Fibroblast of peridontal ligament (primary cell): ENCODE data around the gene PYM1.
A peak's percentile ranks its signal among the peaks of the same experiment; 100 is the strongest.

Experiments used
- DNase-seq: peaks from one replicate; pipeline ENCODE4 v3.0.0-alpha.2; 2010; ENCODE audit errors: extremely low read depth

Gene PYM1

GRCh38 chr12:55927588-55928502 is at the start of gene PYM1:
TSS of gene PYM1 (minus strand) at chr12:55927894. CDS start at chr12:55927761, 133 bp downstream.
- peak; percentile 60 for DNase-seq

GRCh38 chr12:55974308-55974730 is 46.6 kb upstream of the PYM1 start:
- peak; percentile 35 for DNase-seq

- peak; percentile 100 for DNase-seq
These were observed 46.1 kb upstream of the PYM1 start, which contains the start of gene RAB5B for GRCh38 chr12:55973599-55974307. TSS of gene RAB5B (plus strand) at chr12:55974078. CDS start at chr12:55986961, 12,883 bp downstream.

GRCh38 chr12:55972911-55973598 is 45.4 kb upstream of the PYM1 start:
- DNase-seq, result no peak

- no peak for DNase-seq
These were observed 44.8 kb upstream of the PYM1 start for GRCh38 chr12:55972456-55972855.

GRCh38 chr12:55972042-55972441 is 44.3 kb upstream of the PYM1 start:
- peak; percentile 55 for DNase-seq

- DNase-seq, result peak; percentile 35
These were observed 43.1 kb upstream of the PYM1 start for GRCh38 chr12:55970775-55971174.

- DNase-seq, result no peak
These were observed 41.7 kb upstream of the PYM1 start for GRCh38 chr12:55969356-55969755.

- peak; percentile 62 for DNase-seq
These were observed 39.0 kb upstream of the PYM1 start, which contains the start of gene CDK2 for GRCh38 chr12:55966408-55967281. TSS of gene CDK2 (plus strand) at chr12:55966830. CDS start at chr12:55967009, 179 bp downstream.

- DNase-seq, result peak; percentile 26
These were observed 38.3 kb upstream of the PYM1 start, which contains the start of gene PMEL for GRCh38 chr12:55965941-55966407. TSS of gene PMEL (minus strand) at chr12:55966042. CDS start at chr12:55966011, 31 bp downstream.

GRCh38 chr12:55965240-55965639 is 37.5 kb upstream of the PYM1 start:
- no peak for DNase-seq

- DNase-seq, result no peak
These were observed 36.1 kb upstream of the PYM1 start for GRCh38 chr12:55963760-55964159.

GRCh38 chr12:55957106-55957859 is 29.6 kb upstream of the PYM1 start:
- DNase-seq, result no peak

- peak; percentile 35 for DNase-seq
These were observed 28.3 kb upstream of the PYM1 start for GRCh38 chr12:55955800-55956508.

- DNase-seq, result no peak
These were observed 27.6 kb upstream of the PYM1 start for GRCh38 chr12:55955344-55955743.

- no peak for DNase-seq
These were observed 18.9 kb upstream of the PYM1 start for GRCh38 chr12:55946553-55946952.

- DNase-seq, result no peak
These were observed 15.0 kb upstream of the PYM1 start for GRCh38 chr12:55942577-55943136.

GRCh38 chr12:55942055-55942454 is 14.4 kb upstream of the PYM1 start:
- no peak for DNase-seq
